Iris pigment epithelial cell (primary cell): ENCODE data around the gene CYP51A1.
"Not testable (repeated sequence)": the region's sequence is repeated elsewhere in the genome, so short reads cannot be mapped to it uniquely, and the experiment has no call there.

Experiments used
- DNase-seq: peaks from one replicate; pipeline ENCODE4 v3.0.0-alpha.2; 2011; ENCODE audit warnings: low read depth

CYP51A1 gene

DNA sequence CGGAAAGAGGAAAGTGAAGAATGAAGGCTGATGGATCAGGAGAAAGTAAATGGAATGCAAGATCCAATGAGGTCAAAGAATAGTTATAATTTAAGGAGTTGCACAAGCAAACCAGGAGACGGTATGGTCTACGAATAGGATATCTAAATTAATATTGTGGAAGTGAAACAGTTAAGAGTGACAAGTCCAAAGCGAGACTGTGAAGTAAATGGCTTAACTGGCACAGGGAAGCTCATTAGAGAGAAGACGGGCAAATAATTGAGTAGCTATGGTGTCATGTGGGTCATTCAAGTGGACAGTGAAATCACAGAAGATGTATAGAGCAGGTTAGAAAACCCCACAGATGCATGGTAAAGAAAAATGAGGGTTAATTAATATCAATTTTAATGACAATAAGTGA lies 3.2 kb downstream of the CYP51A1 start:
- no peak for DNase-seq

DNA sequence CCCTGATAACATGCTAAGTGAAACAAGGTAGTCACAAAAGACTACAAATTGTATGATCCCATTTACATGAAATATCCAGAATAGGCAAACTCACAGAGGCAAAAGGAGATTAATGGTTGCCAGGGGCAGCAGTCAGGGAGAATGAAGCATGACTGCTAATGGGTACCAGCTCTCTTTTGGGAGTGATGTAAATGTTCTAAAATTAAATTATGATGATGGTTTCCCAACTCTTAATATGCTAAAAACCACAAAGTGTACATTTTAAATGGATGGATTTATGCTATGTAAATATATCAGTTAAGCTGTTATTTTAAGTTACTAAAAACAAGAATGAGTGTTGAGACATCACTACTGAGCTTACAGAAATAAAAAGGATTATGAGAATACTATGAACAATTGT lies 12.6 kb downstream of the CYP51A1 start:
- DNase-seq, result no peak

DNA sequence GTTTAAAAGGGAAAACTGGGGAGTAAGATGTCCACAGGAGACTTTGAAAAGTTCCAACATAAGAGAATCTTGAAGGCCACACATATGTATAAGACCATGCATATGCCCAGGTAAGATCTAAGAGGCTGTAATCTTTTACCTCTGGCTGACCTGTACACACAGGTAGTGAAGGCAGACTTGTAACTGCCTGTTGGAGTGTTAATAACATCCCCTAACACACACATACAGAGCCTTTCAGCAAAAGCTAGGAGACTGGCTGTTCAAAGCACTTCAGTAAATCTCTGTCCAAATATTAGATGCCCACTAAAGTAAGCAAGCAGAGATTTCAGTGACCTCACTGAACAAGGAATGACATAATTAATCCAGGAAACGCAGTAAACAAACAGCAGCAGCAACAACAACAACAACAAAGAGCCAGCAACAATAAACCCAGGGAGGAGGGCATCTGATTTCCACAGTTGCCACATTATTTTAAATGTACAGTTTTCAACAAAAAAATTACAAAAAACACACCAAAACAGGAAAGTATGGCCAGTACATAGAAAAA lies 15.0 kb downstream of the CYP51A1 start:
- no peak for DNase-seq

- DNase-seq, result no peak
Observed at GRCh38 chr7:92116949-92117348, 17.3 kb downstream of the CYP51A1 start.

DNA sequence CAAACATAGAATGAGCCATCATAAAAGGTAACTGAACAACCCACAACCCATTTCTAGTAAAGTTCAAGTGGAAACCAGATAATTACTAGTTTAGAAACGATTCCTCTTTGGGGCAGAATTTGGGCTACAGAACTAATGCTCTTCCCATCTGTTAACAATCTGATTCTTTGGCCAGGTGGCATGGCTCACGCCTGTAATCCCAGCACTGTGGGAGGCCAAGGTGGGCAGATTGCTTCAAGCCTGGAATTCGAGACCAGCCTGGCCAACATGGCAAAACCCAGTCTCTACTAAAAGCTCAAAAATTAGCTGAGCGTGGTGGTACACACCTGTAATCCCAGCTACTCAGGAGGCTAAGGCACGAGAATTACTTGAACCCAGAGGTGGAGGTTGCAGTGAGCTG lies 18.5 kb downstream of the CYP51A1 start:
- no peak for DNase-seq

DNA sequence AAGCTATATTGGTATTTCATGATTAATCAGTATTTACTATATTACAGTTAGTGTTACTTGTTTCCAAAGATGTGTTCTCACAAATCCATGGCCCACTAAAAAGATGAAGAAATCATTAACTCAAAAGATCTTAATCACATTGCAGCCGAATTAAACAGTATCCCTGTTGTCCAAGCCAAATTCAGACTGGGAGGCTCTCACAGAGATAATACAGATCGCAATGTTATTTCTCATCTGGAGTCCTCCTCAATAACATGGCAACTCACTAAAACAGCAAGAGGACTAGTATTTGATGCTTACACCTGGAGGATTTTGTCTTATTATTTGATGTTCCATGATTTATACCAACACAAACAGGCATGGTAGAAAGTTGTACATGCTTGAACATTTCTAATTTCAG lies 23.4 kb downstream of the CYP51A1 start:
- no peak for DNase-seq

- DNase-seq, result no peak
Observed at GRCh38 chr7:92108821-92109220, 25.5 kb downstream of the CYP51A1 start.

DNA sequence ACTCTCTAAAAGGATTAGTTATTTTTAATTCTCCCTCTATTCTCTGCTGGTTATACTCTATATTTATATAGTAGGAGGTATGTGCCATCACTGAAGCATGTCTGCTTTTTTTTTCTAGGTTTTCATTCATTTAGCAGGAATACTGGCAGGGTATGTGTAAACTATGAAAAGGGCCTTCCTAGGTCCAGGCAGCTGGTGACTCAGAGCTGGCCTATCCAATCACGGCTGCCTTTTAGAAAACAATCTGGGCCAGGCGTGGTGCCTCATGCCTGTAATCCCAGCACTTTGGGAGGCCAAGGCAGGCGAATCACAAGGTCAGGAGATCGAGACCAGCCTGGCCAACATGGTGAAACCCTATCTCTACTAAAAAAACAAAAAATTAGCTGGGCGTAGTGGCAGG lies 31.4 kb downstream of the CYP51A1 start:
- peak; percentile 83 for DNase-seq

DNA sequence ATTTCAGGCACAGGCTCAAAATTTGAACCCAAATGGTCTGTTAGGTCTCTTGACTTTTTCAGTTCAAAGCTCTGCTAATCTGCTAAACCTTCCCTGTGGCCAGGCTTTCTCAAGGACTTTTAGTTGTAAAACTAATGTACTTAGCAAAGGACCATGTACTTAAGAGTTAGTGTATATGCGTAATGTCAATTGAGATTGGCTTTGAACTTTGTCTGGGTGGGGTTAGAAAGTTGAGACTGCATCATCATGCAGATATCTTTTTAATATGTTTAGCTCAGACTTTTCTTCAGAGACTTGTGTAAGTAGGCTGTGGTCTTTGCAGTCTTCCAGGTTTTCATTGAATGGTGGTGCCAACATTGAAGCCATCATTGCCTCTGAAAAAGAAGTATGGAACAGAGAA lies 33.7 kb downstream of the CYP51A1 start:
- no peak for DNase-seq

DNA sequence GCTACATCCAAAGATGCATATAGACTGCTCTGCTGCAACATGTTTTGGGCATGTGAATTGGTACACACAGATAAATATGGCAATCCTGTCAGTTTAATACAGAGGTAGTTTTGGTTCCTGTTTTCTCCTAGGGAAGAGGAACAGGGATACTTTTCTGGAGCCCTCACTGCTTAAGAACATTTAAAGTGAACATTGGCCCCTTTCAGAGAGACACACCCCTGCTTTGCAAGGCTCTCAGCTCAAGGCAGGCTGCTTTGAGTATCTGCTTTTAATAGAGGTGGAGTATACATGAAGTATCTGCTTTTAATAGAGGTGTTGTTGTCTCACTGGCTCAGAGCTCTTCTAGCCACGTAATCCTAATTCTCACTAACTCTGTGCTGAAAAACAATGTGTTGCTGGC lies 38.9 kb downstream of the CYP51A1 start:
- DNase-seq, result no peak

- peak; percentile 16 for DNase-seq
Observed at GRCh38 chr7:92092210-92092609, 42.1 kb downstream of the CYP51A1 start.

DNA sequence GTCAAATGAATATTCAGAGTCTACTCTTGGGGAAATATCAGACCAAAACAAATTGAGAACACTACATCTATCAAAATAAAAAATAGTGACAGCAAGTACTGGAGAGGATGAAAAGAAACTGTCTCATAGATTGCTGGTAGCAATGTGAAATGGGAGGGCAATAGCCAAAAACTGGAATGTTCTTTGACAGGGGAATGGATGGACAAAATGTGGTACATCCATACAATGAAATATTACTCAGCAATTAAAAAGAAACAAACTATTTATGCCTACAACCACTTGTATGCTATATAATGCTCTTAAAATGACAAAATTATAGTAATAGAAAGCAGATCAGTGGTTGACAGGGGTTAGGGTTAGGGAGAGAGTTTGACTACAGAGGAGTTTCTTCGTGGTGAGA lies 46.0 kb downstream of the CYP51A1 start:
- no peak for DNase-seq

GRCh38 chr7:92083922-92084321 lies 50.4 kb downstream of the CYP51A1 start:
- not testable (repeated sequence) for DNase-seq

GRCh38 chr7:92076509-92076908 lies 57.8 kb downstream of the CYP51A1 start:
- no peak for DNase-seq

- DNase-seq, result peak; percentile 7
Observed at GRCh38 chr7:92075455-92076158, 58.7 kb downstream of the CYP51A1 start.

DNA sequence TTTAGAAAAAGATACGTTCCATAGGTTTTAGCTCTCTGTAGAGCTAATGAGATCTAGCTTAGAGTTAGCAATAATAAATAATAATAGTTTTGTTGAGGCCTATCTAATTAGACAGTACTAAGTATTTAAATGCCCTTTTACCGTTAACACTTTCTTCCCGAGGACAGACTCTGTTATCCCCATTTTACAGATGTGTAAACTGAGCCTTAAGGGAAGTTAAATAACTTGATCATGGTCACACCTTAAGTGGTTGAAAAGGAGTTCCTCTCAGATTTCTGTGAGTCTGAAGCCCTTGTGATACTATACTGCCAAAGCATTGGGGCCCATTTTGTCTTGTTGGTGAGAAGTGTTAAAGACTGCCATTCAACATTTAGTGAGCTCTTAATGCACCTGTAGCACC lies 61.6 kb downstream of the CYP51A1 start:
- DNase-seq, result no peak

- DNase-seq, result no peak
Observed at GRCh38 chr7:92072121-92072520, 62.2 kb downstream of the CYP51A1 start.

DNA sequence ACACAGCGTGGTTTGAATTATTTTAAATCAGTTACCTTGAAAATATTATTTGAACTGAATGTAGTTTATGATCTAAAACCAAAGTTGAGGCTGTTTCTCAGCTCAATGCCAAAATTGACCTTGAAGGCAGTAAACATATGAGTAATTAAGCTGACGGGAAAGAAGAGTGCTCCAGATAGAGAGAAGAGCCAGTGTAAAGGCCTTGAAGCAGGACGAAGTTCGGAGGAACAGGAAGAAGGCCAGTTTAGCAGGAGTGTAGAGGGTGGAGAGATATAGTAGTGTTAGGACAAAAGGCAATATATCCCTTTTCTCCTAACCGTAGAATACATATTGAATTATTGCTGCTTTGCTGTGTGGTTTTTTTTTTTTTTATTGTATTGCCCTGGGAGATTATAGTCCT lies 63.2 kb downstream of the CYP51A1 start:
- peak; percentile 82 for DNase-seq

- no peak for DNase-seq
Observed at GRCh38 chr7:92064438-92065029, 69.7 kb downstream of the CYP51A1 start.
